Natural killer cell (primary cell): ENCODE results near the gene HECTD4. TPM values are rescaled to one million over a fixed set of nuclear protein-coding genes. Genes with fewer than 3 reads are reported as not detected.
A peak's percentile ranks its signal among the peaks of the same experiment; 100 is the strongest.
"Not testable (repeated sequence)": the region's sequence is repeated elsewhere in the genome, so short reads cannot be mapped to it uniquely, and the experiment has no call there.

Experiments used
- ATAC-seq, 3 donors: fragments of 150-1000 bp in 2 of 3; fragments of 200-7000 bp in 1 of 3; cut with Tn5 transposase; 1 replicate in 1 of 3; 2 replicates in 2 of 3; pipeline ENCODE4 v1.10.0; 2021; ENCODE audit warnings: mild to moderate bottlenecking in 2 of 3, moderate library complexity in 2 of 3
- DNase-seq, 2 donors: peaks; one replicate each; pipeline versions ENCODE4 v3.0.0 to v3.0.0-alpha.2; 2013 to 2021; ENCODE audit warnings: mixed read lengths in 1 of 2
- H3K27ac ChIP-seq: one replicate; pipeline ENCODE4 v1.5.1; 2013; ENCODE audit warnings: mild to moderate bottlenecking, low read length
- H3K27me3 ChIP-seq: one replicate; pipeline ENCODE4 v1.6.1; 2013; ENCODE audit warnings: low read length; ENCODE audit not compliant: control insufficient read depth, insufficient read depth
- H3K36me3 ChIP-seq: one replicate; pipeline ENCODE4 v1.6.1; 2013; ENCODE audit warnings: low read length; ENCODE audit not compliant: control insufficient read depth, insufficient read depth
- H3K4me1 ChIP-seq: one replicate; pipeline ENCODE4 v1.6.1; 2013; ENCODE audit warnings: low read length; ENCODE audit not compliant: control insufficient read depth, insufficient read depth
- H3K4me3 ChIP-seq: one replicate; pipeline ENCODE4 v1.5.1; 2013; ENCODE audit warnings: low read length
- H3K9me3 ChIP-seq: one replicate; pipeline ENCODE4 v1.6.1; 2013; ENCODE audit warnings: low read length; ENCODE audit not compliant: control insufficient read depth, insufficient read depth
- H3K27ac Mint-ChIP-seq, 2 donors: one replicate each; pipeline ENCODE4 v1.8.0; 2022; ENCODE audit warnings: mild to moderate bottlenecking in 2 of 2, mixed read lengths in 2 of 2, moderate library complexity in 1 of 2
- H3K27me3 Mint-ChIP-seq, 2 donors: one replicate each; pipeline ENCODE4 v1.8.0; 2022; ENCODE audit warnings: low read depth in 2 of 2, mixed read lengths in 2 of 2
- H3K36me3 Mint-ChIP-seq: one replicate; pipeline ENCODE4 v1.8.0; 2022; ENCODE audit warnings: mixed read lengths
- H3K4me1 Mint-ChIP-seq, 2 donors: one replicate each; pipeline ENCODE4 v1.8.0; 2022; ENCODE audit warnings: mixed read lengths in 2 of 2
- H3K4me3 Mint-ChIP-seq: one replicate; pipeline ENCODE4 v1.8.0; 2022; ENCODE audit warnings: mild to moderate bottlenecking, moderate library complexity, mixed read lengths
- H3K9me3 Mint-ChIP-seq, 2 donors: one replicate each; pipeline ENCODE4 v1.8.0; 2022; ENCODE audit warnings: mixed read lengths in 2 of 2
- WGBS: methylation state at CpG from one replicate; pipeline ENCODE4 v1.1.7; 2013; ENCODE audit warnings: missing lambda C conversion rate; ENCODE audit not compliant: insufficient coverage; 5-methylcytosine and 5-hydroxymethylcytosine counted together
- intact Hi-C: fragments of 100-400 bp; cut with micrococcal nuclease; formaldehyde crosslinking; loops from one replicate; pipeline ENCODE4 v1.14.2; 2022
- total RNA-seq, 4 donors: library from RNA; stranded (reverse); fragments of 120-200 nt in 1 of 4; gene quantifications; one replicate each; pipeline versions ENCODE4 v1.2.3 to v1.2.4, GENCODE V29; 2013 to 2022
- TF ChIP-seq, protein P1 (sequence below): fragments of 200-600 bp; IDR thresholded peaks from one replicate; pipeline ENCODE4 v1.8.0; 2022; ENCODE audit warnings: antibody characterized with exemption

Gene HECTD4
- total RNA-seq, 3 donors from 2014 or later (not counting 1 experiment from before 2014, with no cell fraction given): 66.9 to 82.6 (median 79.2) TPM

DNA sequence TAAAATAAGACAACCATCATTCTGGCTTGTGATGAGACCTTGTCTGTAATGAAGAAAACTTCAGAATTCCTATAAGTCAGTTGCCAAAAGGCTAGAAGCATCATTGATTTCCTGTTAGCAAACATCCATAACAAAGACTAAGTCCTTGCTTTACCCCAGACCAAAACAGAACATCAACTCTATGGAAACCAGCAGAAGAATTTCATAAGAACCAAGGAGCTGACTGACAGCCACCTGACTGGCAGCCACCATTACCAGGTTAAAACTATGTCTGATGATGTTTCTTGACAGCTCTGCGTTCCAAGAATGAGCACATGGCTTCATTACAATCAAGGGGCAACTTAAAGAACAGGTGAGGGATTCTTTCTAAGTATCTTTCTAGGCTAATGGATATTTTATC is 29.3 kb downstream of the HECTD4 start:
- Histone ChIP-seq H3K27ac (no peak overlapping the region), H3K36me3 (no peaks in the 10 kb centered on the region), H3K4me3 (no peak overlapping the region), H3K4me1 (peaks cover 2% of the 10 kb centered on the region), H3K27me3 (no peaks in the 10 kb centered on the region), H3K9me3 (no peaks in the 10 kb centered on the region)
- DNase-seq (no peak), ATAC-seq (no peak)
- Mint-ChIP-seq H3K9me3 (no peaks in the 10 kb centered on the region), H3K4me1 (peaks cover 25 to 53% of the 10 kb centered on the region in 2 donors), H3K27ac (no peak overlapping the region), H3K27me3 (no peaks in the 10 kb centered on the region), H3K36me3 (no peaks in the 10 kb centered on the region), H3K4me3 (no peak overlapping the region)
- TF ChIP-seq, protein P1, sequence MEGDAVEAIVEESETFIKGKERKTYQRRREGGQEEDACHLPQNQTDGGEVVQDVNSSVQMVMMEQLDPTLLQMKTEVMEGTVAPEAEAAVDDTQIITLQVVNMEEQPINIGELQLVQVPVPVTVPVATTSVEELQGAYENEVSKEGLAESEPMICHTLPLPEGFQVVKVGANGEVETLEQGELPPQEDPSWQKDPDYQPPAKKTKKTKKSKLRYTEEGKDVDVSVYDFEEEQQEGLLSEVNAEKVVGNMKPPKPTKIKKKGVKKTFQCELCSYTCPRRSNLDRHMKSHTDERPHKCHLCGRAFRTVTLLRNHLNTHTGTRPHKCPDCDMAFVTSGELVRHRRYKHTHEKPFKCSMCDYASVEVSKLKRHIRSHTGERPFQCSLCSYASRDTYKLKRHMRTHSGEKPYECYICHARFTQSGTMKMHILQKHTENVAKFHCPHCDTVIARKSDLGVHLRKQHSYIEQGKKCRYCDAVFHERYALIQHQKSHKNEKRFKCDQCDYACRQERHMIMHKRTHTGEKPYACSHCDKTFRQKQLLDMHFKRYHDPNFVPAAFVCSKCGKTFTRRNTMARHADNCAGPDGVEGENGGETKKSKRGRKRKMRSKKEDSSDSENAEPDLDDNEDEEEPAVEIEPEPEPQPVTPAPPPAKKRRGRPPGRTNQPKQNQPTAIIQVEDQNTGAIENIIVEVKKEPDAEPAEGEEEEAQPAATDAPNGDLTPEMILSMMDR: no peak
- 100% methylated on average over 1 of the region's 1 CpG for WGBS
- intact Hi-C loops: no loop called here

DNA sequence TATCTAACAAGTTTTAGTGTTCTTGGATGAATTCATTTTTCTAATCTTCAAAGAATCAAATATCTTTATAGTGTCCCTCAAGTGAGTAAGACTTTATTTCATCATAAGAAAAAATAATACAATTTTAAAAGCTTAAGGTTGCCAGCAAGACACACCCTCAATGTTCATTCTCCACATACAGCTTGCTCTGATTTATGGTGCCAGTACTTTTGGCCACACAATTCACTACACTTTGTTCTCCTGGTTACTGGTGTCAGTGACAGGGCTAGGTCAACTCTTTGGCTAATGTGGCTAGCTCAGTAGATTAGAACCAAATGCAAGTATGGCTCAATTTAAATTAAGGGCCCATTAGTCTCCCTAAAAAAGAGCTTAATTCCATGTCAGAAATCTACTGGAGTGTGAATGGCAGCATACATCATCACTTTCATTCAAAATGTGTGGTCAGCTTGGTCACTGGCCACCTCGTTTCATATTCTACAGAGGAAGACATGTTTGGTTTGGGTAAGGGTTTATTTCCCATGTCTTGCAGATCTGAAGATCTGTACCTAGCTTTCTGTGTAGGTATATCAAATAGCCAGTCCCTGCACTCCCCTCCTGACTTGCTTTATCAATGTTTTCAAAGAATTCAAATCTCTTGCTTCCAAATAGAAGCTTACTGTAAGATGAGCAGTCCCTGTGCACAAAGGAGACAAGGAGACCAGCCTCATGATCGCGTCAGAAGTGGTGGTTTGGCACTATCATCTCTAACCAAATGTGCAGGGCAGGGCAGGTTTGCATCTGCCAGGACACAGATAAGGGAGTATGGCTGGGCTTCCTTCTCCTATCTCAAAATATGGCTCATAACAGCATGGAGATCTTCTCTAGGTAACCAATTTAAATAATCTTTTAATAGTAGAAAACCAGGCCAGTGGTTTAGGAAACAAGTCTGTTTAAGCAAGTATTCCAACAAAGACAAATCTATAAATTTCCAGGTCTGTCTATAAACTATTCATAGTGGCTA is 31.3 kb downstream of the HECTD4 start:
- H3K4me1 ChIP-seq: peaks cover 9% of the 10 kb centered on the region
- no peaks in the 10 kb centered on the region for H3K9me3 ChIP-seq
- H3K4me3 ChIP-seq: no peak overlapping the region
- Mint-ChIP-seq H3K4me3 (no peak overlapping the region), H3K27ac (peak overlapping the region; percentile 58 to 60), H3K4me1 (peaks cover 25 to 56% of the 10 kb centered on the region in 2 donors), H3K27me3 (no peaks in the 10 kb centered on the region), H3K36me3 (no peaks in the 10 kb centered on the region), H3K9me3 (no peaks in the 10 kb centered on the region)
- 24% methylated on average over 3 of the region's 3 CpGs for WGBS
- DNase-seq (no peak), ATAC-seq (no peak)
- TF ChIP-seq, protein P1: no peak
- no peaks in the 10 kb centered on the region for H3K36me3 ChIP-seq
- H3K27ac ChIP-seq: no peak overlapping the region
- H3K27me3 ChIP-seq: no peaks in the 10 kb centered on the region
- intact Hi-C loops: no loop called here

DNA sequence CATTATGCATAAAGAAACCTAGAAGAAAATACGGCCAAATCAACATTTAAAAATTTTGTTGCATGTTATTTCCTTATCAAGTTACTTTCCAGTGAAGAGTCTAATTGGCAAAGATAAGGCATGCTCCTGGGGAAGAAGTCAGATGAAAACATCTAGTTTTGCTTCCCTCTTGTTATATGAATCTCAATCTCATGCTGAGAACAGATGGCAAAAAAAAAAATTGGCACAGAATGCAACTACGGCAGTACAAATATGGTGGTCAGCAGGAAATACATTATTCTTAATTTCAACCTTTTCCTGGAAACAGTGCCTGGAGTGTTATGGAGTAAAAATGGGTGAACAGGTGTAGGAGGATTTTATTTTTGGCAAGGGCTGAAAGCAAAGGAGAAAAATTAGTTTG is 32.8 kb downstream of the HECTD4 start:
- DNase-seq (no peak), ATAC-seq (no peak)
- WGBS: no CpG with 5 or more reads among the region's 2 CpGs
- H3K4me3 Mint-ChIP-seq: no peak overlapping the region
- no peak overlapping the region for H3K27ac ChIP-seq
- no peaks in the 10 kb centered on the region for H3K9me3 ChIP-seq
- no peaks in the 10 kb centered on the region for H3K27me3 Mint-ChIP-seq
- no peak overlapping the region for H3K4me3 ChIP-seq
- intact Hi-C loops: no loop called here
- no peaks in the 10 kb centered on the region for H3K27me3 ChIP-seq
- H3K27ac Mint-ChIP-seq: no peak overlapping the region
- H3K36me3 ChIP-seq: no peaks in the 10 kb centered on the region
- no peaks in the 10 kb centered on the region for H3K9me3 Mint-ChIP-seq
- TF ChIP-seq, protein P1: no peak
- peaks cover 40 to 66% of the 10 kb centered on the region in 2 donors for H3K4me1 Mint-ChIP-seq
- no peaks in the 10 kb centered on the region for H3K36me3 Mint-ChIP-seq
- H3K4me1 ChIP-seq: peaks cover 15% of the 10 kb centered on the region

DNA sequence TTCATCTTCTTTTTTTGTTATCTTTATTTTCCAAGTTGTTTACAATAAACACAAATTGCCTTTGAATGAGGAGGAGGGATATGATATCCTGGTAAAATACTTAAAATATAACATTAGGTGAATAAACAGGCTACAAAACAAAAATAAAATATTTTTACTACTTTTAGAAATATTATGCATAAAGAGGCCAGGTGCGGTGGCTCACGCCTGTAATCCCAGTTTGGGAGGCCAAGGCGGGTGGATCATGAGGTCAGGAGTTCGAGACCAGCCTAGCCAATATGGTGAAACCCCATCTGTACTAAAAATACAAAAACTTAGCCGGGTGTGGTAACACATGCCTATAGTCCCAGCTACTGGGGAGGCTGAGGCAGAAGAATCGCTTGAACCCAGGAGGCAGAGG is 33.3 kb downstream of the HECTD4 start:
- H3K36me3 Mint-ChIP-seq, H3K9me3 Mint-ChIP-seq, H3K9me3 ChIP-seq, DNase-seq, H3K36me3 ChIP-seq, H3K27ac ChIP-seq, H3K27me3 ChIP-seq, H3K27me3 Mint-ChIP-seq, H3K4me3 Mint-ChIP-seq, intact Hi-C loops, H3K27ac Mint-ChIP-seq, H3K4me3 ChIP-seq, ATAC-seq: not testable (repeated sequence)
- H3K4me1 ChIP-seq: peaks cover 15% of the 10 kb centered on the region
- 89% methylated on average over 6 of the region's 6 CpGs for WGBS
- peaks cover 44 to 68% of the 10 kb centered on the region in 2 donors for H3K4me1 Mint-ChIP-seq
